Esophagus muscularis mucosa (tissue), 4 donors: ENCODE data around the gene PTCD1. TPM values are rescaled to one million over a fixed set of nuclear protein-coding genes. Genes with fewer than 3 reads are reported as not detected.

Experiments
- DNase-seq: peaks from one replicate; pipeline ENCODE4 v3.0.0-alpha.2; 2017; ENCODE audit errors: extremely low spot score
- H3K27ac ChIP-seq, 4 donors: fragments of 200-600 bp; sonication (generic); replicated peaks in 1 of 4; 1 replicate in 3 of 4; 2 replicates in 1 of 4; pipeline ENCODE4 v1.5.1; 2016 to 2019; ENCODE audit warnings: mild to moderate bottlenecking in 1 of 4
- H3K27me3 ChIP-seq, 4 donors: fragments of 200-600 bp; sonication (generic); one replicate each; pipeline versions ENCODE4 v1.5.1 to v1.6.0; 2016 to 2019
- H3K36me3 ChIP-seq, 4 donors: fragments of 200-600 bp; sonication (generic); one replicate each; pipeline ENCODE4 v1.5.1; 2016 to 2019
- H3K4me1 ChIP-seq, 4 donors: fragments of 200-600 bp; sonication (generic); one replicate each; pipeline ENCODE4 v1.5.1; 2016 to 2019
- H3K4me3 ChIP-seq, 4 donors: fragments of 200-600 bp; sonication (generic); 1 replicate in 2 of 4; 2 replicates in 2 of 4; pipeline ENCODE4 v1.5.1; 2016 to 2019; ENCODE audit warnings: mild to moderate bottlenecking in 4 of 4, moderate library complexity in 1 of 4
- H3K9me3 ChIP-seq, 4 donors: fragments of 200-600 bp; sonication (generic); 1 replicate in 3 of 4; 2 replicates in 1 of 4; pipeline ENCODE4 v1.5.1; 2016 to 2019
- EP300 ChIP-seq: sonication (generic); formaldehyde crosslinking; IDR thresholded peaks from one replicate; pipeline ENCODE4 v1.6.1; 2017; ENCODE audit warnings: antibody characterized with exemption
- POLR2A ChIP-seq: fragments of 450-650 bp; IDR thresholded peaks from one replicate; pipeline ENCODE4 v1.6.1; 2017; ENCODE audit warnings: antibody characterized with exemption, moderate library complexity, mild to moderate bottlenecking, low read depth
- POLR2AphosphoS5 ChIP-seq, 2 donors: sonication (generic); formaldehyde crosslinking; IDR thresholded peaks; one replicate each; pipeline ENCODE4 v1.6.1; 2017; ENCODE audit warnings: antibody characterized with exemption in 2 of 2
- WGBS: methylation state at CpG from one replicate; pipeline ENCODE4 v1.1.5; 2018; 5-methylcytosine and 5-hydroxymethylcytosine counted together
- intact Hi-C: fragments of 100-400 bp; cut with DNase I; formaldehyde crosslinking; loops from one replicate; pipeline ENCODE4 v1.15.1; 2023
- total RNA-seq, 4 donors: library from RNA; depleted of rRNA; stranded (reverse); fragments of >200 nt; gene quantifications; one replicate each; pipeline versions ENCODE4 v1.1.0 to v1.2.1, GENCODE V29; 2016
- TF ChIP-seq, protein P1 (sequence below), 3 experiments: fragments of 200-600 bp in 2 of 3; fragments of 450-650 bp in 1 of 3; sonication (generic) in 2 of 3; IDR thresholded peaks; one replicate each; pipeline ENCODE4 v1.5.1; 2017 to 2019; ENCODE audit warnings: antibody characterized with exemption in 3 of 3, mild to moderate bottlenecking in 2 of 3, moderate library complexity in 1 of 3

The PTCD1 gene, protein sequence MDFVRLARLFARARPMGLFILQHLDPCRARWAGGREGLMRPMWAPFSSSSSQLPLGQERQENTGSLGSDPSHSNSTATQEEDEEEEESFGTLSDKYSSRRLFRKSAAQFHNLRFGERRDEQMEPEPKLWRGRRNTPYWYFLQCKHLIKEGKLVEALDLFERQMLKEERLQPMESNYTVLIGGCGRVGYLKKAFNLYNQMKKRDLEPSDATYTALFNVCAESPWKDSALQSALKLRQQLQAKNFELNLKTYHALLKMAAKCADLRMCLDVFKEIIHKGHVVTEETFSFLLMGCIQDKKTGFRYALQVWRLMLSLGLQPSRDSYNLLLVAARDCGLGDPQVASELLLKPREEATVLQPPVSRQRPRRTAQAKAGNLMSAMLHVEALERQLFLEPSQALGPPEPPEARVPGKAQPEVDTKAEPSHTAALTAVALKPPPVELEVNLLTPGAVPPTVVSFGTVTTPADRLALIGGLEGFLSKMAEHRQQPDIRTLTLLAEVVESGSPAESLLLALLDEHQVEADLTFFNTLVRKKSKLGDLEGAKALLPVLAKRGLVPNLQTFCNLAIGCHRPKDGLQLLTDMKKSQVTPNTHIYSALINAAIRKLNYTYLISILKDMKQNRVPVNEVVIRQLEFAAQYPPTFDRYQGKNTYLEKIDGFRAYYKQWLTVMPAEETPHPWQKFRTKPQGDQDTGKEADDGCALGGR
- 10 to 100 TPM in 1 of 4 donors, 1 to 10 TPM in 3; 5.3 to 10.2 (median 7.6) TPM for total RNA-seq

DNA sequence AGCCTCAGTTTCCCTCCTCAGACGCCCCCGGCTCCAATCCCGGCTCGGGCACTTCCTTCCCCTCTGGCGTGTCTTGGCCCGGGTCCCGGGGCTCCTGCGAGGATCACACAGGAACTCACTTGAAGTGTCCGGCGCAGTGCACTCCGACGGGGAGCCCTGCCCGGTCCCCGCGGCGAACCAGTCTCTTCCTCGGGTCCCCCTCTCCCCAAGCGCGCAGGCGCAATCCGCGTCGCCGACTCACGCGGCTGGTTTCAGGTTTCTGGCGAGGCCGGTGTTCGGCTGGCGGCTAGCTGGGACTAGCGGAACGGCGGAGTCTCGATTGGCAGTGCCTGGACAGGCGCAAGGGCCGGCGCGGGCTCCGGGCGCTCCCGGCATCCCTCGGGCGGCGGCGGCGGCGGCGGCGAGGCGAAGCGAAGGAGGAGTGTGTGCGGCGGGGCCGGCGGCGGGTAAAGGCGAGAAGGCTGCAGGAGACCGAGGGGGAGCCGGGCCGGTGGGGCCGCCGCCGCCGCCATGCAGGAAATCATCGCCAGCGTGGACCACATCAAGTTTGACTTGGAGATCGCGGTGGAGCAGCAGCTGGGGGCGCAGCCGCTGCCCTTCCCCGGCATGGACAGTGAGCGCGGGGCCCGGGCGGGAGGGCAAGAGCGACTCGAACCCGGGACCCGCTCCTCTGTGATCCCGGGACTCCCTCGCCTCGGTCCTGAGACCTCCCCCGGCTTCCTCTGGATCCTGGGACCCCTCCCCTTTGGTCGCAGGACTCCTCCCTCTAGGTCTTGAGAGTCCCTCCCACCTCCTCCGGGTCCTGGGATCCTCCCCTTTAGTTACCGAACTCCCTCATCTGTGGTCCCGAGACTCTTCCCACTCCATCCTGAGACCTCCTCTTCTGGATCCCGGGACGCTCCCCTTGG is at the start of gene PTCD1, which contains the start of gene CPSF4:
PTCD1 (minus strand) TSS at position 226 of the 908 bp plus-strand sequence. CDS start 3,556 bp downstream, outside the sequence.
CPSF4 (plus strand) TSS at position 371 of the 908 bp plus-strand sequence; CDS start at position 511, 140 bp downstream.
- TF ChIP-seq POLR2AphosphoS5 (IDR thresholded peaks at IDR 0.05) (peak; percentile 80 to 95), EP300 (no peak), POLR2A (peak; percentile 8)
- TF ChIP-seq, protein P1, sequence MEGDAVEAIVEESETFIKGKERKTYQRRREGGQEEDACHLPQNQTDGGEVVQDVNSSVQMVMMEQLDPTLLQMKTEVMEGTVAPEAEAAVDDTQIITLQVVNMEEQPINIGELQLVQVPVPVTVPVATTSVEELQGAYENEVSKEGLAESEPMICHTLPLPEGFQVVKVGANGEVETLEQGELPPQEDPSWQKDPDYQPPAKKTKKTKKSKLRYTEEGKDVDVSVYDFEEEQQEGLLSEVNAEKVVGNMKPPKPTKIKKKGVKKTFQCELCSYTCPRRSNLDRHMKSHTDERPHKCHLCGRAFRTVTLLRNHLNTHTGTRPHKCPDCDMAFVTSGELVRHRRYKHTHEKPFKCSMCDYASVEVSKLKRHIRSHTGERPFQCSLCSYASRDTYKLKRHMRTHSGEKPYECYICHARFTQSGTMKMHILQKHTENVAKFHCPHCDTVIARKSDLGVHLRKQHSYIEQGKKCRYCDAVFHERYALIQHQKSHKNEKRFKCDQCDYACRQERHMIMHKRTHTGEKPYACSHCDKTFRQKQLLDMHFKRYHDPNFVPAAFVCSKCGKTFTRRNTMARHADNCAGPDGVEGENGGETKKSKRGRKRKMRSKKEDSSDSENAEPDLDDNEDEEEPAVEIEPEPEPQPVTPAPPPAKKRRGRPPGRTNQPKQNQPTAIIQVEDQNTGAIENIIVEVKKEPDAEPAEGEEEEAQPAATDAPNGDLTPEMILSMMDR (IDR thresholded peaks at IDR 0.05): peak in 2 of 3 experiments; percentile 13 to 34
- no peaks in the 10 kb centered on the region for H3K27me3 ChIP-seq
- DNase-seq: peak; percentile 98
- peaks cover 25 to 50% (median 43%) of the 10 kb centered on the region in 4 donors for H3K4me1 ChIP-seq
- H3K9me3 ChIP-seq: no peaks in the 10 kb centered on the region
- H3K36me3 ChIP-seq: peaks cover 15 to 38% (median 26%) of the 10 kb centered on the region in 4 donors
- peak within 1 kb of the TSS; percentile 88 to 99 (median 96) for H3K4me3 ChIP-seq
- peak within 1 kb of the TSS; percentile 86 to 91 (median 89) for H3K27ac ChIP-seq
- under 1% methylated on average over 22 of the region's 89 CpGs for WGBS
- intact Hi-C loops: no loop called here

DNA sequence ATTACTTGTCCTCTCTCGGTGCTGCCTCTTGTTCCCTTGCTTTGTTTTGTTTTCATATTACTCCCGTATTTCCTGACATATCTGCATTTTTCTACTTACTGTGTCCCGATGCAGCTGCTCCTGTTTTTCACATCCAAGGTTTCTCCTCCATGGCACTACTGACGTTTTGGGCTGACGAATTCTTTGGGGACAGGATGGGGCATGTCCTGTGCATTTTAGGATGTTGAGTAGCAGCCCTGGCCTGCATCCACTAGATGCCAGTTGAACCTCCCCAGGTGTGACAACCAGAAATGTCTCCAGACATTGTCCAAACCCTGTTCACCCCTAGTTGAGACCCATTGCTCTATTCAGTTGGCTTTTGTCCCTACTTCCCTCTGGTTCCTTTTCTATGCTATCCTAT is 46.5 kb upstream of the PTCD1 start:
- no peaks in the 10 kb centered on the region for H3K9me3 ChIP-seq
- no peak overlapping the region for H3K4me3 ChIP-seq
- H3K27ac ChIP-seq: no peak overlapping the region
- WGBS: 89% methylated on average over 5 of the region's 5 CpGs
- TF ChIP-seq POLR2A: no peak
- TF ChIP-seq, protein P1 (IDR thresholded peaks at IDR 0.05): no peak
- no peak for TF ChIP-seq POLR2AphosphoS5 (IDR thresholded peaks at IDR 0.05)
- TF ChIP-seq EP300: no peak
- intact Hi-C loops: no loop called here
- H3K4me1 ChIP-seq: no peaks in the 10 kb centered on the region
- no peak for DNase-seq
- H3K36me3 ChIP-seq: peaks cover 0 to 47% (median 30%) of the 10 kb centered on the region in 4 donors
- no peaks in the 10 kb centered on the region for H3K27me3 ChIP-seq

DNA sequence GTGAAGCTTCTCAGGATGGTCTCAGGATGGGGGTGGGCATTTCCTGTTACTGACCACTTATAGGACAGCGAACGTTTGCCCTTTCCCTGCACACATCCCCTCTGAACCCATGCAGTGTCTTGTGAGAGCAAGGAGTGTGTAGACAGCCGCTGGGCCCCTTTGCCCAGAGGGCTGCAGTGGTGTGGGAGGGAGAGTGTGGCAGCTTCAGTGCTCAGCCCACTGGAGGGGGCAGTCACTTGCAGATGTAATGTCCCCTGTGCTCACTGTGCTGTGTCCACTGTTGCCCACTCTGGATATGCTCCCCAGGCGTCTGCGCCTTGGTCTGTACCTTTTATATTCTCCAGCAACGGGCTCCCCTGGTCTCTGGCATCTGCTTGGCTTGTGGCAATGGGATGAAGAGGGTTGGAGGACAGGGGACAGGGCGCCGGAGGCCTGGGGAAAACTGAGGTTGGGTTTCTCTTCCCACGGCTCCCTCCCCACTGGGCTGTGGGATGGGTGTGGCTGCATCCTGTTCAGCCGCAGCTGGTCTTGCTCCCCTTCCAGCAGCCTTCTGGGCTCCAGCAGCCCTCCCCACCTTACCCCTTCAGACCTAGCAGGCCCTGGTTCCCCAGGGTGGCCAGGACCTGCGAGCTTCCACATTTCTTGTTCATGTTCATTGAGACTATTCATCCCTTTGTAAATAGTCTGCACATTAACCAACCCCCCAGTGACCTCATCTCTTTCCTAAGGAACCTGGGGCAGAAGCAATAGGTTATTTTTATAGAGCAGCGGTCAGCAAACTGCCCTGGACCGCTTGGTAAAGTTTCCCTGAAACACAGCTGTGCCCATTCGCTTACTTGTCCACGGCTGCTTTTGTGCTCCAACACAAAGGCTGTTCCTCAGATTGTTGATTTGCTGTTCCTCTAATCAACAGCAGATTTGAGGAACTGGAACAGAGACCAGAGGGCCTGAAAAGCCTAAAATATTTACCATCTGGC is 40.2 kb upstream of the PTCD1 start:
- H3K36me3 ChIP-seq: peaks cover 0 to 30% (median 22%) of the 10 kb centered on the region in 4 donors
- 60% methylated on average over 13 of the region's 15 CpGs for WGBS
- H3K27me3 ChIP-seq: no peaks in the 10 kb centered on the region
- TF ChIP-seq POLR2AphosphoS5 (IDR thresholded peaks at IDR 0.05) (no peak), EP300 (no peak), POLR2A (no peak)
- TF ChIP-seq, protein P1 (IDR thresholded peaks at IDR 0.05): no peak
- H3K4me3 ChIP-seq: no peak overlapping the region
- H3K27ac ChIP-seq: peak overlapping the region in 2 of 4 donors; percentile 0 to 24
- intact Hi-C loops: no loop called here
- H3K9me3 ChIP-seq: no peaks in the 10 kb centered on the region
- peaks cover 11 to 21% (median 15%) of the 10 kb centered on the region in 4 donors for H3K4me1 ChIP-seq
- no peak for DNase-seq
